ENCODE measurements around the gene FSIP1.

Gene FSIP1

DNA sequence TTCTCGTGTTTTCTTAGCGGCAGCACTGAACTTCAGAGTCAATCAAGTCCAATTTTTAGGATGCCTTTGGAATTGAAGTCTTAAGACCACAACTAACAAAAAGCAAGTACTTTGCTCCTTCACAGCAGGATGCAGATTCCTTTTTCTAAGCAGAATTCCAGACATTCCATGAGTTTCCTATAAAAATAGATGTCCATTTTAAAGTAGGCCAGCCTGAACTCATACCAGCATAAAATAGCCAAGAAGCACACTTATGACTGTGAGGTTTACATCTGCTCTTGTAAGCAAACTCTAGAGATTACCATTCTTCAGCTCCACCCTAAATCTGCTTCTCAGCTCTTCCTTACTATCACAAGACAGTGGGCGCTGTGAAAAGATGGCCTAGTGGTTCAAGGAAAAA lies 116.0 kb downstream of the FSIP1 start:
- no peak for DNase-seq (ENCODE audit: low read depth)
- no peak overlapping the region for H3K4me3 ChIP-seq (ENCODE audit: low read depth, low read length)

DNA sequence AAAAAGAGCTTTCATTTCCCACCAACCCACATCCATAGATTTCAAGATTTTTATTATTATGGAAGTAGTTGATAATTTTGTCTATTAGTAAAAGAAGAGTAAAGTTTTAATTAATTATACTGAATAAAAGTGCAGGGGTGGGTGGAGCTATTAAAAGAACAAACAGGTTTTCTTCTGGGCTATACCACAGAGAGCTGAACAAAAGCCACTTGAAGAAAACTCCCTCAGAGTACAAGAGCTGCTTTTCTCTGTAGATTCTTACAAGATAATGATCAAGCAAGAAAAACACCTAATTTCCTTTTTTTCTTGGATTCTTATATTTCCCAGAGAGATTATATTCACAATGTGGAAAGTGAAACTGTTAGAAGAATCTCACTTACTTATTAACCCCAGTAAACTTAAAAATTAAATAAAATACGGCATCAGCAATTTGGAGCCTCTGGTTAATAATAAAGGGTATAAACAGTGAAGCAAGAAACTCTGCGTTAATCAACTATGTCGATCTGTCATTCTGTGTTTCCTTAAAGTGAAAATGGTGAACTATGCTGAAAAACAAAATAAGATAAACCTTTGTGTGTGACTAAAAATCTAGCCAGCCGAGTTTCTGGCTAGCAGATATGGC lies 116.9 kb downstream of the FSIP1 start:
- DNase-seq (ENCODE audit: low read depth) = no peak
- no peak overlapping the region for H3K4me3 ChIP-seq (ENCODE audit: low read depth, low read length)

DNA sequence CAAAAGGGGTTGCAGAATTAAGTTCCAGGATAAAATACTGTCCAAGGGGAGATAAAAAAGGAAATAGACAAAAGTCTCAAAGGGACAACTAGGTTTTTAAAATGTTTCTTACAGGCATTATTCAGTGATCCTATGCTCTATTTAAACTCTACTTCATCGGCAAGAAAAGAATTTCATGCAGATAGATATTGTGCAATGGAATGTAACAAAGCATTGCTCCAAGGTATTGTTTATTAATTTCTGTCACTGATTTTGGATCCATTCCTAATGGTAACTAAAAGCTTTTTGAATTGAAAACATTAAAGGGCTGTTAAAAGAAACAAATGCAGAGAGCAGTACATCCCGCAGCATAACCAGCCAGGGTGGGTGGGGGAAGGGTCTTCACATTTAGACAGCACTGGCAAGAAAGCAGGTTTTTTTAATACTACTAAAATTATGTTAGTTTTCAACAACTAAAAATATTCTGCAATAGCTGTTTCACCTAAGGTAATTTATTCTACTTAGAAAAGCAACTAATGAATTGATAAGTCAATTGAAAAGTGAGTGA lies 118.9 kb downstream of the FSIP1 start:
- H3K4me3 ChIP-seq (ENCODE audit: low read depth, low read length) = no peak overlapping the region
- DNase-seq (ENCODE audit: low read depth) = no peak

DNA sequence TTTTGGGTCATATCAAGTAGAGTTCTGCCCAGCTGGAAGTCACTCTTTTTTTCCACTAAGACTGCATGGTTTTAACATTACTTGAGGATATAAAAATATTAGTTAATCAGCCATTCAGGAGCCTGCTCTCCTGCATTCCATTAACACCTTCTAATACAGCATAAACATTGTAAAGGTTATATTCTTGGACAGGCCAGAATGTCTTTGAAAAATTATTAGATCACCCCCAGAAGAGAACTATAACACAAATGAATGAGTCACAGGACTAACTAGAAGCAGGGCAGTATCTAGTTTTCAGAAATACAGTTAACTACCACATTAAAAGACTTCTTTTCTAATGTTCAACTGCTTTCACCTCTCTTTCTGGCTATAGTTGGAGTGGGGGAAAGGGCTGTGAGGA lies 120.9 kb downstream of the FSIP1 start:
- no peak for DNase-seq (ENCODE audit: low read depth)
- H3K4me3 ChIP-seq (ENCODE audit: low read depth, low read length) = no peak overlapping the region

DNA sequence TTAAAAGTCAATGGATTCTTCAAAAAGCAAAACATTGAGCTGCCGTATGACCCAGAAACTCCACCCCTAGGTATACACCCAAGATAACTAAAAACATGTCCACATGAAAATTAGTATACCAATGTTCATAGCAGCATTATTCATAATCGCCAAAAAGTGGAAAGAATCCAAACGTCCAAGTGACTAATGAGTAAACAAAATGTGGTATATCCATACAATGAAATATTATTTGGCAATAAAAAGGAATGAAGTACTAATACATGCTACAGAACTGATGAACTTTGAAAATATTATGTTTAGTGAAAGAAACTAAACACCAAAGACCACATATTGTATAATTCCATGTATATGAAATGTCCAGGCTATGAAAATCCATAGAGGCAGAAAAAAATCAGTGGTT lies 123.9 kb downstream of the FSIP1 start:
- no peak for DNase-seq (ENCODE audit: low read depth)
- no peak overlapping the region for H3K4me3 ChIP-seq (ENCODE audit: low read depth, low read length)

DNA sequence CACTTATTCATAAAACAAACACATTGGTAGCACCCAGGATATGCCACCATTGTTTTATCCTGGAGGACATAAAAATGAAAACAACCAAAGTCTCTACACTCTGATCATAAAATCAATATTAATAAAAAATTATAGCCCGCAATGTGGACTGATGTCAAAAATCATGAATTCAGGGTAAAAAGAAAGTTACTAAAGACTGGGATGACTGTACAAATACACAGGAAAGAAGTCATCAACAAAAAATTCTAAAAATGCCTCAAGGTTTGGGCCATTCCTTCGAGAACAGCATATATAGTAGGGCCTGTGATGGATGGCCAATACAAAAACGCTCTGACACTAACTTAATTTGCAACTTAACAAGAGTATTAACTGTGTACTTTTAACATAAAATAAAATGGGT lies 125.0 kb downstream of the FSIP1 start:
- no peak for DNase-seq (ENCODE audit: low read depth)
- H3K4me3 ChIP-seq (ENCODE audit: low read depth, low read length) = no peak overlapping the region

DNA sequence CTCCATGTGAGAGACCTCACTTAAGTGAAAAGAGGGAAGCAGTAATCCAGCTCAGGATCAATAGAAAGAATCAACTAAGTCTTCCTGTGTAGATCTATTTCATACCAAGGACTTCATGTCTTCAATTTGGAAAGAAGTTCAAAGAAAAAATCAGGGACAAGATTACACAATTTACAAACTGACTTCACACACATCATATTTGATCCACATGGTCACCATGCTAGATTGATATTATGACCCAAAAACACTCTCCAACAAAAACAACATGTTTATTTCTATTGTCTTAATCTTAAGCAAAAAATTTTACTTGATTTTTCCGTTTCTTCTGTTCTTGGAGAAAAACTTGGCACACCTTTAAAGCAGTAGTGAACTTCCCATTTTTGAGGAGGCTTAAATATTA lies 125.5 kb downstream of the FSIP1 start:
- no peak for DNase-seq (ENCODE audit: low read depth)
- H3K4me3 ChIP-seq (ENCODE audit: low read depth, low read length) = no peak overlapping the region

DNA sequence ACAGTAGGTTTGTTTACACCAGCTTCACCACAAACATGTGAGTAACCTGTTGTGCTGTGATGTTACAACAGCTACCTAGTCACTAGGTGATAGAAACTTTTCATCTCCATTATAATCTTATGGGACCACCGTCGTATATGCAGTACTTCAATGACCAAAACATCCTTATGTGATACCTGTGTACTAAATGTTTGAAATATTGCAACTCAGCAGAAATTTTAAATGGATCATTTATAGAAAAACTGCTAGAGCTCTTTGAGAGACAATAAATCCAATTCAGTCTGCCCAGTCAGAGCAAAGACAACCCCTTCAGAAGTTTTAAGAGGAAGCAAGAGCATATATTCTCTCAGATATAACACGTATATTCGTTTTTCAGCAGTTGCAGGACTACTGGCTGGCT lies 128.3 kb downstream of the FSIP1 start:
- DNase-seq (ENCODE audit: low read depth) = no peak
- no peak overlapping the region for H3K4me3 ChIP-seq (ENCODE audit: low read depth, low read length)

DNA sequence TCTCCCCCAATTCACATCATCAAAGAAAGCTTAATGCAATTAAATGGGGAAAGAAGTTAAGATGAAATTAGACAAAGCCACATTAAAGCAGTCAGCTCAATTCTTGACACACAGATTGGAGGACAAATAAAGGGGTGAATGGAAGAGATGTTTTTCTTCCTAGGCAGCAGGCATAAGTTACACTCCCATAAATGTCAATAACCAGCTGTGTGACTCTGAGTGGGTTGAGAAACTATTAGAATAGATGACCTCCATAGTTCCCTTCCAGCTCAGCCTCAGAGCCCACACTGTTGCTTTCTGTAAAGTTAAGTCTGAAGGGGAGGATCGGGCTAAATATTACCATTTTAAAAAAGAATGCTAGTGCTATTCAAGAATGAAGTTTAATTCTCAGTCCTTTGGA lies 130.8 kb downstream of the FSIP1 start:
- no peak overlapping the region for H3K4me3 ChIP-seq (ENCODE audit: low read depth, low read length)
- no peak for DNase-seq (ENCODE audit: low read depth)

DNA sequence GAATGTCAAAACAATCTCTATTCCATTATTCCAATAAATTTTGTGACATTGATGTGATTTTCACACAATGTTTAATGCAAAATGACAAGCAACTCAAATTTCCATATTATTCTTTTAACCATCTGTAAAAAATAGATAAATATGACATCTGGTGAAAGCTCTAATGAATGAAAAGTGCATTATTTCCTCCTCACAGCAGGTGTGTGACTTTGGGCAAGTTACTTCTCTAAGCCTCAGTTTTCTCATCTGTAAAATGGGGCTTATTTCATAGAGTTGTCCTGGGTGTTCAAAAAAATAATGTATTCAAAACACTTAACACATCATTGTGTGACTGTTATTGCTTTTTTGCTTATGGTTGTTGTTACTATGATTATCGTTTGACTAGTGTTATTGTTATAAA lies 131.3 kb downstream of the FSIP1 start:
- DNase-seq (ENCODE audit: low read depth) = no peak
- no peak overlapping the region for H3K4me3 ChIP-seq (ENCODE audit: low read depth, low read length)

DNA sequence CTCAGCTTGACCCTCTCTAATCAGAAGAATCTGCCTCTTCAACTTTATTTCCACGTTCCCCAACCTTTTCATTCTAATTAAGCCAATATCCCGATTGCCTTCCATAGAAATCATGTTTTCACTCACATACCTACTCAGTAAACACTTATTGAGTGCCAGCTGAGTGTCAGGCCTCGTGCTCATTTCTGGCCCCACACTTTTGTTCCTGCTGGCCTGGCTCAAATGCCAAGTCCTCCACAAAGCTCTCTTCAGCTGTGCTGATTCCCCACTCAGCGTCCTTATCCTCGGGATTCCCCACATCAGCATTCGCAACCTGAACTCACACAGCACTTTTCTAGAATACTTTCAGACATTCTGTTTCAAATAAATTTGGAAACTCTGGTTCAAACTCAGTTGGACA lies 132.9 kb downstream of the FSIP1 start:
- no peak for DNase-seq (ENCODE audit: low read depth)
- H3K4me3 ChIP-seq (ENCODE audit: low read depth, low read length) = no peak overlapping the region

DNA sequence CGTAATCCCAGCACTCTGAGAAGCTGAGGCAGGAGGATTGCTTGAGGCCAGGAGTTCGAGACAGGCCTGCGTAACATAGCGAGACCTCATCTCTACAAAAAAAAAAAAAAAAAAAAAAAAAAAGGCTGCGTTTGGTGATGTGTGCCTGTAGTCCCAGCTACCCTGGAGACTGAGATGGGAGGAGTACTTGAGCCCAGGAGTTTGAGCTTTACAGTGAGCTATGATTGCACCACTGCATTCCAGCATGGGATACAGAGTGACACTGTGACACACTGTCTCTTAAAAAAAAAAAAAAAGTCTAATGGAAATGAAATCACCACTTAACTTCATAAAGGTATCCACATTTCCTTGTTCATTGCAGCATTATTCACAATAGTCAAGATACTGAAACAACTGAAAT lies 136.2 kb downstream of the FSIP1 start:
- H3K4me3 ChIP-seq (ENCODE audit: low read depth, low read length) = no peak overlapping the region

DNA sequence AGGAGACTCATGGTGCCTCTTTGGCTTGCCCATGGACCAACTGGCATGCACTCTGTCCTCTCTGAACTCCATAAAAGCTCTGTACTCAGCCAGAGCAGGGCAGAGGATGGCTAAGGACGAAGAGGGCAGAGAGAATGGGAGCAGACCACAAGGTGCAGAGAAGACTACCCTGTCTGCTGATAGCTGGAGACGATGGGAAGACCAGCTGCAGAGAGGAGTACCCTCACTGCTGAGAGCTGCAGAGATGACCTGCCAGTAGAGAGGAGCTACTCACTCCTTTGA lies 136.7 kb downstream of the FSIP1 start:
- no peak for DNase-seq (ENCODE audit: low read depth)
- no peak overlapping the region for H3K4me3 ChIP-seq (ENCODE audit: low read depth, low read length)

More for the DNA sequence above, 136.2 kb downstream of the FSIP1 start:
- no peak for DNase-seq (ENCODE audit: low read depth)

DNA sequence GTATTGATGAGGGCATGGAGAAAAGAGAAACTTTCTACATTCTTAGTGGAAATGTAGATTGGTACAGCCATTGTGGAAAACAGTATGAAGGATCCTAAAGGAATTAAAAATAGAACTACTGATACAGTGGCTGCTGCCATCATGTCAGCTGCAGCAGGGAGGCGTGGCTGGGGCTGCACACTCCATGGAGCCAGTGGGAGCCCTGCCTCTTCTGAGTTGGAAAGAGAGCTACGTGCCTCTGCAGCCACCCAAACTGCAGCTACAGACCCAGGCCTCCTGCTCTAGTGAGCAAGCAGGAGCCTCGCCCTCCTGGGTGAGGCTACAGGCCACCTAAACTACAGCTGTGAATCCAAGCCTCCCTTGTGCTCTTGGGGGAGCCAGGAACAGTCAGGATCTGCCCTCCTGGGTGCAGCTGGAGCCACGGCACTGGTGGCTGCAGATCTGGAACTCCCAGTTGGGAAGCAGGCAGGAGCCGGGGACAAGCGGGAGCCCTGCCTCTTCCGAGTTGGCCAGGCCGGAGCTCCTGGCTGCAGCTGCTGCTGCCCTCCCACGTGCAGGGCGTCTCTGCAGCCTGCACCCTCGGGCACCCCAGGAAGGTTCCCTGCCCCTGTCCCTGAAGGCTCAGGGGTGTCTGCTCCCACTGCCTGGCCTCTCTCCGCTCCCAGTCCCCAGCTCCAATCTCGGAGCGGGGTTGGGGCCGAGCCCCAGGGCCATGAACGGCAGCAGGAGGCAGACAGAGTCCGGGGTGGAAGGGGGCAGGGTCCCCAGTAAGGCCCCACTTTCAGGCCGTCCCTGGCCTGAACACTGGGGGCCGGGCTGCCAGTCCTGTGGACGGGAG lies 137.3 kb downstream of the FSIP1 start:
- DNase-seq (ENCODE audit: low read depth) = no peak
- no peak overlapping the region for H3K4me3 ChIP-seq (ENCODE audit: low read depth, low read length)

DNA sequence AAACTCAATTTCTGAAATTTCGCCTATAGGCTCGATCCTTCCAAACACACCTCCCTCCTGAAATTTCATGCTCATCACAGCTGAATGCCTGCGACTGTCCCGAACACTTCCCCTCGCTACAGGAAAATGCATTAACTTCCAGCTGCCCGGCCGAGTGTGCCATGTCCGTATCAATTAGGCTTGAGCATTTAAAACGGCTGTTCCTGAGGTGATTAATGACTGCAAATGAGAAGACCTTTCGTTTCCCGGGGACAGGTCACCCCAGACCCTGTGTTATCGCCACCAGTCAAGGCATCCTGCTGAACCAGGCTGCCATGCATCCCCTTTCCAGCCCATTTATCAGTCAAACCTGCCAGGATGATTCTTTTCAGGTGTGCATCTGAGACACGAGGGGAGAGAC lies 138.5 kb downstream of the FSIP1 start:
- DNase-seq (ENCODE audit: low read depth) = no peak
- H3K4me3 ChIP-seq (ENCODE audit: low read depth, low read length) = no peak overlapping the region

DNA sequence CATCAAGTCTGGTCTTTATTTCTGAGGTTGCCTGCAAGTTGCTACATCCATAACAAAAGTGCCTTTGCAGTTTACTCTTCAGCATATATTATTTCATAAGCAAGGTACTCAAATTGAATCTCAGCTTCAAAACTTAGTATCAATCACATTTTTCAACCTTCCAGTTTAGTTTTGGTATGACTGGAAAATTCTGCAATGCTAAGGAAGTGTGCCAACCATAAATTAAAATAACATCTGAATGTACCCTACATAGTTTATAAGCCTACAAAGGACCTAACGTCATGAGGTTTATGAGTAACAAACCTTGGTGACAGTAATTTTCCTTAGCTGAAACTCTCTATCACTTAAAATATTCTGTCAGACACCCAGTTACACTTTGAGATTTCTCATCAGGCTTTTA lies 138.9 kb downstream of the FSIP1 start:
- H3K4me3 ChIP-seq (ENCODE audit: low read depth, low read length) = no peak overlapping the region
- DNase-seq (ENCODE audit: low read depth) = no peak

DNA sequence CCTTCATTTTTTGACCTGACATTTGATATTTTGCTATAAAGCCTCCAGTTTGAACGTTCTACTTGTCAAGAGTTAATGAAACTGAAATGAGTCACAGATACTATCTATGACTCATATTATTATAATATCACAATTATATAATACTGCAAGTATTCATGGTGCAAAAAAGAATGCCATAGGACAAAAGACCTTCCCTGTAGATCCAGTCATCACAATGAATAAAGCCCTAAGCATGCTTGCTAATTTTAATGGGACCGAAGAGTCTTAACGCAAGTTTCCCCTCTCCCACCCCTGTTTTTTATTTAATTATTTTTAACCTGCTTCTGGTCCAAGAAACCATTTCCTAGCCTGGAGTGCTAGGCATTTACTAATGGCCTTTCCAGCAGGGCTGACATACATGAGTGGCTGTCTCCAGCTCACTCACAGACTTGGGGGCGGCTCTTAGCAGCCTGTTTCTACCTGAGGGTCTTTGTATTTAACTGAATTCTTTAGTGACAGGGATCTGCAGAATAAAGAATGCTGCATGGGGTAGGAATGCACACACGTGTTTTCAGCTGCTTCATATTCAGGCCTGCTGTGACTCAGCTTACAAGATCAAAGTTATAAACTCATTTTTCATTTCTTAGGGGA lies 140.5 kb downstream of the FSIP1 start:
- no peak overlapping the region for H3K4me3 ChIP-seq (ENCODE audit: low read depth, low read length)
- no peak for DNase-seq (ENCODE audit: low read depth)

DNA sequence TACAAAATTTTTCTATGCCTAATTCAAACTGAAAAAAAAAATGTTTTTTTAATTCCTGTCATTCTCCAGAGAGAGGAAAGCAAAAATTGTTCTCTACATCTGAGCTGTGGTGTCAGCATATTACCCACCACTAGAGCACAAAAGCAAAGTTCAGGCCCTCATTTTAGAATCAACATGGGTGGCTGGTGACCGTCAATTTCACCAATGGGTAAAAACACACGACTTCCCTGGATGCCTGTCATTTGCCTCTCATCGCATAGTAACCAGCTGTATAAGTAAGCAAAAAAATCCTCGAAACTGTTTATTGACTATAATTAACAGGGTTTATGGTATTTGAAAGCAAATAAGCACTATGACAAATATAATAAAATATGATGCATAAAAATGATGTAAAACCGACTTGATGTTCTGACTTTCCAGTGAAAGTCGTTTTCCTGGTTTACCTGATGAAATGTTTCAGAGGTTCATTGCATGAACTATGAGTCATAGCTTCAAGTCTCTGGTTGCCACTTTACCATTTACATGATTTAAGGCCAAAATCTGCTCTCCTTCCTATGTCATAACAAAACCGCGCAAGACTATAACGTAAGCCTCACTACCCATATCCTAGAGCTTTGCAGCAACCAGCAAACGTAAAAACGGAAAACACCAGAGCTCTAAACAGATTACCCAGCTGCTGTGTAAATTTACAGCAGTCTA lies 141.3 kb downstream of the FSIP1 start:
- DNase-seq (ENCODE audit: low read depth) = no peak
- no peak overlapping the region for H3K4me3 ChIP-seq (ENCODE audit: low read depth, low read length)

DNA sequence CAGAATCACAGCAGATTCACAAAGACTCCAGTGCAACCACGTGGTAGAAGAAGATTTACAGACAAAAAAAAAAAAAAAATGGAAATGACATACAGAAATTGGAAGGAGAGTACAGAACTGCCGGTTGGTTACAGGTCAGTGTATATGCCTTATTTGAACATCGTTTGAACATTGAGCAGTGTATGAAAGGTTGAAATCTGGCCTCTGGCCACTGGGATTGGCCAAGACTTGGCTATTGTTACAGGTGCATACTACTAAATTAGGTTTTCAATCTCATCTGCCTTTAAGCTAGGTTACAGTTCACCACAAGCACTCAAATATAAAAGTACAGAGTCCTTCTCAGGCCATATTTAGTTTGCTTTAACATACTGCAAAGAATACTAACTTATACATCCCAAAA lies 142.0 kb downstream of the FSIP1 start:
- H3K4me3 ChIP-seq (ENCODE audit: low read depth, low read length) = no peak overlapping the region
- no peak for DNase-seq (ENCODE audit: low read depth)

DNA sequence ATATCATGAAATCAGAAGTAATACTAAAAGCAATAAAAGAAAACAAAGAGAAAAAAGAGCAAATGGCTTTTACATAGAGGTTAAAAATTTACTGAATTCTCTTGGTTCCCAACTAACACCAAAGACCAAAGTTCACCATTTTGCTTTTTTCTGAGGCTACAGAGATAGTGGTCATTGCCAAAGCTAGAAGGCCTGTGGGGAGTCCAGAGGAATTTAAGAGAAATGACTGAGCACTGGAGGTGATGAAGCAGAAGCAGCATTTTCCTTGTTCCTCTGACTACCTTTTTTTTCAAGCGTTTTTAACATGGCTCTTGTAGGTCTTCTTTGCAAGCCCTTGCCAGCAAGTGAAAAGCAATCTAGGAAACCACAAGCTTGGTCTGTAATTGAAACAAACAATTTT lies 143.6 kb downstream of the FSIP1 start:
- H3K4me3 ChIP-seq (ENCODE audit: low read depth, low read length) = no peak overlapping the region

More for the DNA sequence above, 143.6 kb downstream of the FSIP1 start:
- no peak for DNase-seq (ENCODE audit: low read depth)
